AG09309 (cell line): Measurements from ENCODE around the gene ZFAND3.

Experiments used
- DNase-seq: peaks from one replicate; pipeline ENCODE4 v3.0.0-alpha.2; 2010; ENCODE audit warnings: low read depth
- H3K4me3 ChIP-seq: 2 replicates; pipeline ENCODE4 v1.5.1; 2011; ENCODE audit warnings: mild to moderate bottlenecking, low read depth, low read length, moderate library complexity; ENCODE audit not compliant: control insufficient read depth
- CTCF ChIP-seq: IDR thresholded peaks from 2 replicates; pipeline ENCODE4 v1.5.1; 2011; ENCODE audit warnings: mild to moderate bottlenecking, low read depth, low read length, inconsistent platforms; ENCODE audit not compliant: insufficient read depth, control insufficient read depth; ENCODE audit errors: missing control alignments

The ZFAND3 gene

GRCh38 chr6:38064431-38064830, 244.9 kb downstream of the ZFAND3 start:
- no peak overlapping the region for H3K4me3 ChIP-seq
- no peak for TF ChIP-seq CTCF
- no peak for DNase-seq

GRCh38 chr6:38065734-38066305, 246.3 kb downstream of the ZFAND3 start:
- no peak overlapping the region for H3K4me3 ChIP-seq
- no peak for DNase-seq
- TF ChIP-seq CTCF = no peak

GRCh38 chr6:38067263-38067980, 247.9 kb downstream of the ZFAND3 start:
- no peak overlapping the region for H3K4me3 ChIP-seq
- no peak for DNase-seq
- no peak for TF ChIP-seq CTCF

- DNase-seq = no peak
- H3K4me3 ChIP-seq = no peak overlapping the region
- no peak for TF ChIP-seq CTCF
These were observed 249.5 kb downstream of the ZFAND3 start for GRCh38 chr6:38068854-38069590.

- TF ChIP-seq CTCF = no peak
- no peak overlapping the region for H3K4me3 ChIP-seq
- DNase-seq = no peak
These were observed 258.0 kb downstream of the ZFAND3 start for GRCh38 chr6:38077488-38078030.

GRCh38 chr6:38078671-38079070, 259.1 kb downstream of the ZFAND3 start:
- H3K4me3 ChIP-seq = no peak overlapping the region
- no peak for DNase-seq
- TF ChIP-seq CTCF = no peak
